HG03196 (cell line): ENCODE measurements around the gene KSR1.
"Not testable (repeated sequence)": the region's sequence is repeated elsewhere in the genome, so short reads cannot be mapped to it uniquely, and the experiment has no call there.

Experiments
- ATAC-seq: cut with Tn5 transposase; IDR thresholded peaks from one replicate; pipeline ENCODE4 v1.9.1; 2021; ENCODE audit not compliant: unreplicated experiment

The KSR1 gene

GRCh38 chr17:27670791-27671590 is 214.7 kb downstream of the KSR1 start:
- no peak for ATAC-seq

- ATAC-seq = no peak
These were observed 215.3 kb downstream of the KSR1 start for GRCh38 chr17:27671591-27671910.

GRCh38 chr17:27671977-27672480 is 215.8 kb downstream of the KSR1 start:
- not testable (repeated sequence) for ATAC-seq

- no peak for ATAC-seq
These were observed 218.1 kb downstream of the KSR1 start for GRCh38 chr17:27674335-27674734.
